A673 (cell line): ENCODE measurements around the gene PIK3R6. TPM values are rescaled to one million over a fixed set of nuclear protein-coding genes. Genes with fewer than 3 reads are reported as not detected.

Experiments
- BruUV-seq: library from RNA; stranded (reverse); fragments of 400-500 nt; replicated peaks from 2 replicates; lab custom pipeline; 2021; lab: Mats Ljungman, UMichigan
- CTCF ChIA-PET: fragments of 300-600 bp; sonication (Branson Sonifier 250); formaldehyde crosslinking; loops from one replicate; lab custom pipeline; 2022; ENCODE audit warnings: antibody characterized with exemption; lab: Charles Lee
- POLR2A ChIA-PET: fragments of 300-600 bp; sonication (Branson Sonifier 250); formaldehyde crosslinking; loops from one replicate; lab custom pipeline; 2022; ENCODE audit warnings: antibody characterized with exemption; ENCODE audit not compliant: low non-redundant PET; lab: Charles Lee
- DNase-seq: peaks from one replicate; pipeline ENCODE4 v3.0.0-alpha.2; 2015; ENCODE audit warnings: low spot score
- H3K27ac ChIP-seq: fragments of 200-600 bp; sonication (generic); 2 replicates; pipeline ENCODE4 v1.5.1; 2016; ENCODE audit warnings: mixed run types, low read depth, mild to moderate bottlenecking, mixed read lengths, antibody characterized with exemption, low read length; ENCODE audit not compliant: poor library complexity, severe bottlenecking
- H3K27me3 ChIP-seq: fragments of 200-600 bp; sonication (generic); replicated peaks from 2 replicates; pipeline ENCODE4 v1.6.1; 2017; ENCODE audit warnings: mixed run types, low read depth, mild to moderate bottlenecking, mixed read lengths, antibody characterized with exemption, low read length; ENCODE audit not compliant: insufficient read depth, poor library complexity
- H3K36me3 ChIP-seq: fragments of 200-600 bp; sonication (generic); 2 replicates; pipeline ENCODE4 v1.6.1; 2016; ENCODE audit warnings: mixed run types, mild to moderate bottlenecking, mixed read lengths, antibody characterized with exemption, low read length; ENCODE audit not compliant: insufficient read depth, poor library complexity, severe bottlenecking
- H3K4me1 ChIP-seq: fragments of 200-600 bp; sonication (generic); 2 replicates; pipeline ENCODE4 v1.6.1; 2017; ENCODE audit warnings: mixed run types, mild to moderate bottlenecking, mixed read lengths, antibody characterized with exemption, low read length; ENCODE audit not compliant: insufficient read depth, poor library complexity, severe bottlenecking
- H3K4me3 ChIP-seq: fragments of 200-600 bp; sonication (generic); 2 replicates; pipeline ENCODE4 v1.5.1; 2016; ENCODE audit warnings: low read depth, mixed run types, mild to moderate bottlenecking, mixed read lengths, low read length; ENCODE audit not compliant: poor library complexity, severe bottlenecking
- H3K9me3 ChIP-seq: fragments of 200-600 bp; sonication (generic); 2 replicates; pipeline ENCODE4 v1.6.1; 2016; ENCODE audit warnings: mixed run types, low read depth, mild to moderate bottlenecking, mixed read lengths, antibody characterized with exemption, low read length; ENCODE audit not compliant: poor library complexity, severe bottlenecking
- EZH2 ChIP-seq: fragments of 200-600 bp; sonication (generic); IDR thresholded peaks from 2 replicates; pipeline ENCODE4 v1.6.1; 2017; ENCODE audit warnings: borderline replicate concordance, low read depth, mild to moderate bottlenecking, mixed read lengths, antibody characterized with exemption, low read length; ENCODE audit not compliant: poor library complexity, severe bottlenecking
- intact Hi-C: fragments of 100-400 bp; cut with micrococcal nuclease; formaldehyde crosslinking; loops from one replicate; pipeline ENCODE4 v1.10.0; 2022; ENCODE audit not compliant: unreplicated experiment
- total RNA-seq: library from RNA; stranded (reverse); gene quantifications from 2 replicates; pipeline ENCODE4 v1.2.3, GENCODE V29; 2021
- TF ChIP-seq, protein P1 (sequence below): fragments of 300-800, 200-600 bp; sonication (generic); conservative IDR thresholded peaks from 2 replicates; pipeline ENCODE4 v1.5.1; 2017; ENCODE audit warnings: low read depth, mild to moderate bottlenecking, antibody characterized with exemption, low read length, moderate library complexity, mixed read lengths

Gene PIK3R6
- total RNA-seq, 1 experiment from 2014 or later, result not detected

DNA sequence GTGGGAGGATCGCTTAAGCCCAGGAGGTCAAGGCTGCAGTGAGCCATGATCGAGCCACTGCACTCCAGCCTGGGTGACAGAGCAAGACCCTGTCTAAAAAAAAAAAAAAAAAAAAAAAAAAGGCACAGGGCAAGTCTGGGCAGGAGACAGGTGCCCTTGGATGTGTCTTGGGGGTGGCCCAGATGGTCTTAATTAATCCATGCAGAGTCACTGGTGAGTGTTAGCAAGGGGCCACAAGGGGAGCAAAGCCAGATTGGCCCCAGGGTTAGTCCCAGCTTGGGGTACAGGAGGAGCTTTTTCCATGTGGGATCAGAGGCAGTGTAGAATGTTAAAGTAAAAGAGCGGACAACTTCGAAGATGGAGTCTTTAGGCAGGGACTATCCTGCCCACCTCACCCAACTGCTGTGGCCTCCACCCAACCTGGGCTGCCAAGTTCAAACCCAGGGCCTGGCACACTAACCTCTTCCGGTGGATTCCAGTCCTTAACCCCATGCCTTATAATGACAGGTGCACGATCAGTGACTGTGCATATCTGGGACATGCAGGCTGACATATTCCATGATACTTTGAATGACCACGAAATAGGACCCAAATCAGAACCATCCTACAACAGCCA lies 36.1 kb downstream of the PIK3R6 start:
- Histone ChIP-seq H3K4me3 (no peak overlapping the region), H3K27me3 (no peaks in the 10 kb centered on the region), H3K27ac (no peak overlapping the region), H3K9me3 (no peaks in the 10 kb centered on the region), H3K4me1 (no peaks in the 10 kb centered on the region), H3K36me3 (no peaks in the 10 kb centered on the region)
- BruUV-seq, result no TSS peak
- intact Hi-C loops, result no loop called here
- TF ChIP-seq EZH2, result no peak
- TF ChIP-seq, protein P1, sequence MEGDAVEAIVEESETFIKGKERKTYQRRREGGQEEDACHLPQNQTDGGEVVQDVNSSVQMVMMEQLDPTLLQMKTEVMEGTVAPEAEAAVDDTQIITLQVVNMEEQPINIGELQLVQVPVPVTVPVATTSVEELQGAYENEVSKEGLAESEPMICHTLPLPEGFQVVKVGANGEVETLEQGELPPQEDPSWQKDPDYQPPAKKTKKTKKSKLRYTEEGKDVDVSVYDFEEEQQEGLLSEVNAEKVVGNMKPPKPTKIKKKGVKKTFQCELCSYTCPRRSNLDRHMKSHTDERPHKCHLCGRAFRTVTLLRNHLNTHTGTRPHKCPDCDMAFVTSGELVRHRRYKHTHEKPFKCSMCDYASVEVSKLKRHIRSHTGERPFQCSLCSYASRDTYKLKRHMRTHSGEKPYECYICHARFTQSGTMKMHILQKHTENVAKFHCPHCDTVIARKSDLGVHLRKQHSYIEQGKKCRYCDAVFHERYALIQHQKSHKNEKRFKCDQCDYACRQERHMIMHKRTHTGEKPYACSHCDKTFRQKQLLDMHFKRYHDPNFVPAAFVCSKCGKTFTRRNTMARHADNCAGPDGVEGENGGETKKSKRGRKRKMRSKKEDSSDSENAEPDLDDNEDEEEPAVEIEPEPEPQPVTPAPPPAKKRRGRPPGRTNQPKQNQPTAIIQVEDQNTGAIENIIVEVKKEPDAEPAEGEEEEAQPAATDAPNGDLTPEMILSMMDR, result no peak
- CTCF ChIA-PET, result interaction anchor here (0.7 kb wide), 1 partner anchor 9 kb away, joined by 6 read pairs; no protein-coding TSS in a partner anchor
- DNase-seq, result no peak
- POLR2A ChIA-PET, result no interaction called here

DNA sequence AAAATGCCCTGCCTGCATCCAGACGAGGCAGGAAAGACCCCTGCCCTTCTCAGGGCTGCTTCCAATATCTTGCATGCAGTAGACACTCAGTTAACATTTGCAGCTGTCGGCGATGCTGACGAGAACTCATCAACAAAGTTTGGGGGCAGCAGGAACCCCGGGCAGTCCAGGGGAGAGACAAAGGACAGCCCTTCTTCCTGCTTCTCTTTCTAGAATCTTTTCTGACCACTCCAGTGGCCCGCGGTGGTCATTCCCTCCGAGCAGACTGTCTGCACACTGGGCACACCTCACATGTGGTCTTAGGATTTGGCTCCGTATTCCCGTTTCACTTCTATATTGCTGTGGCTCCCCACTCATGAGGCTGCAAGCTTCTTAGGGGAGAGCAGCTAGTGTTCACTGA lies 37.3 kb downstream of the PIK3R6 start:
- DNase-seq, result no peak
- no peaks in the 10 kb centered on the region for H3K4me1 ChIP-seq
- POLR2A ChIA-PET, result no interaction called here
- no peak for TF ChIP-seq EZH2
- TF ChIP-seq, protein P1, result no peak
- no peaks in the 10 kb centered on the region for H3K27me3 ChIP-seq
- H3K9me3 ChIP-seq, result no peaks in the 10 kb centered on the region
- no peaks in the 10 kb centered on the region for H3K36me3 ChIP-seq
- intact Hi-C loops, result no loop called here
- no TSS peak for BruUV-seq
- H3K27ac ChIP-seq, result no peak overlapping the region
- no peak overlapping the region for H3K4me3 ChIP-seq
- CTCF ChIA-PET, result no interaction called here

- H3K36me3 ChIP-seq, result no peaks in the 10 kb centered on the region
- no TSS peak for BruUV-seq
- H3K27ac ChIP-seq, result no peak overlapping the region
- peaks cover 6% of the 10 kb centered on the region for H3K9me3 ChIP-seq
- H3K4me3 ChIP-seq, result no peak overlapping the region
- POLR2A ChIA-PET, result no interaction called here
- H3K4me1 ChIP-seq, result no peaks in the 10 kb centered on the region
- intact Hi-C loops, result no loop called here
- TF ChIP-seq, protein P1, result no peak
- no peak for TF ChIP-seq EZH2
- no peak for DNase-seq
- H3K27me3 ChIP-seq, result no peaks in the 10 kb centered on the region
- CTCF ChIA-PET, result no interaction called here
Observed at GRCh38 chr17:8829036-8829941, 38.2 kb downstream of the PIK3R6 start.
